Posterior cingulate gyrus (tissue), 11 donors: ENCODE results near the gene FGF14.

Experiments used
- DNase-seq, 10 donors: peaks; one replicate each; pipeline versions ENCODE4 v3.0.0 to v3.0.0-alpha.2; 2020 to 2021; ENCODE audit warnings: mixed read lengths in 3 of 10
- intact Hi-C: fragments of 100-400 bp; cut with DNase I; formaldehyde crosslinking; loops from one replicate; pipeline ENCODE4 v1.15.1; 2023

FGF14 gene

DNA sequence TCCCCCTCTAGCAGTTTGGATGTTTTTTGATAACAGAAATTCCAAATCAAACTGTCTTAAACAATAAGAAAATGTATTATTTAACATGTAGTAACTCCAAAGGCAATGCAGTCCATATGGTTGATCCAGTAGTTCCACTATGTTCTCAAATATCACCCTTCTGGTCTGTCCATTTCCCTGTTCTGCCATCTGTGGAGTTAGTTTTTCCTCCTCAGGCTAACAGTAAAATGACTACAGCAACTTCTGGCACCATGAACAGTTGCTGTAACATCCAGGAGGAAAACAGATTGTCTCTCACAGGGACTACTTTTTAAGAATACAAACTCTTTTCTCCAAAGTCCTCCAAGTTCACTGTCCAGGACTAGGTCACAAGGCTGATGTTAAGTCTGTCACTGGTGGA is 455.4 kb downstream of the FGF14 start:
- no peak for DNase-seq
- intact Hi-C loops = no loop called here

DNA sequence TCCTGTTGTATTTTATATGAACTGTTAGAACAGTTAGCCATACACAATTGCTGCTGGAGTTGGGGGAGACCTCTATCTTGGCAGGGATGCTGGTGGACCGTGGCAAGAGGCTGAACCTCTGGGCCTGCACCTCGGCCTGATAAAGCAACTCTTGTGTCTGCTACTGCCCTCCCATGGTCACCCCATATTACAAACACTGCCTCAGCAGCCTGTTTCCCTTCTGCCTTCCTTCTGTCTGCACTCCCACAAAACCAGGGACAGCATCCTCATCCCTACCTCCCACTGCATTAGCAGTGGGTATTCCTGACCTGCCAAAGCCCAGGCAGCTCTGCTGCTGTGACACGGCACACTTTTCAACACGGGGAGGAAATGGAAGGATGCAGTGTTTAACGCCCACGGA is 456.4 kb downstream of the FGF14 start:
- DNase-seq = no peak
- intact Hi-C loops = no loop called here

DNA sequence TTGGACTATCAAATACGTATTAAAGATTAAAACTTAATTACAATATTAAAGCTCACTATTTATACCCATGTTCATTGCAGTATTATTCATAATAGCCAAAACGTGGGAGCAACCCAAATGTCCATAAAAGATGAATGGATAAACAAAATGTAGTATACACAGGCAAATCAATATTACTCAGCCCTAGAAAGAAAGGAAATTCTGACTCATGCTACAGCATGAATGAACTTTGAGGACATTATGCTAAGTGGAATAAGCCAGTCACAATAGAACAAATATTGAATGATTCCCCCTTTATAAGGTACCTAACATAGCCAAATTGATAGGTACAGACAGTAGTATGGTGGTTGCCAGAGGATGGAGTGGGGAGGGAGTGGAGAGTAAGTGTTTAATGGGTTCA is 457.3 kb downstream of the FGF14 start:
- no peak for DNase-seq
- intact Hi-C loops = no loop called here

DNA sequence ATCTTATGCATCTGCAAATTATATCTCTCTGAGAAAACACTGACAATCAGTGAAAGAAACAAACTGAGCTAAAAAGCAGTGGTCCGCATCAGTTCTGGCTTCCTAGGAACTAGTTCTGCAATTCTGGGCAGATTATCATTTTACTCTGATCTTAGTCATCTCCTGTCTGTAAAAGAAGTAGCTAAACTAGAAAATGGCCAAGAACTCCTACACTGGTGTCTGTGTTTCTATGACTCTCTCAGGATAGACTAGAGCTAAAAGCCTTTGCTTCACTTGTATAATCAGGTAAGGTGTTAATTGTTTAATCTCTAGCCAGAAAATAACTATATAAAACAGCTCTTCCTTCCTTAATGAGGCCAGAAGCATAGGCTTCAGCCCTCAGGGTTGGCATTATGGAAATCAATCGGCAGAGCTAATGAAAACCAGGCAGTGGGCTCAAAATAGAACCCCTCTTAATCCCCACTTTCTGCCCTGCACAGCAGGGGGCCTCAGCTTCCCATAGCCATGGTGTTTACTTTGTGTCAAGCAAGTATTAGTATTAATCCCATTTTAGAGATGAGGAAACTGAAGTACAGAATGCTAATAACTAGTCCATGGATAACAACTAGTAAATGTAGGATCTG is 459.2 kb downstream of the FGF14 start:
- intact Hi-C loops = loop anchor here (2.0 kb wide), 1 partner anchor 614 kb away; no protein-coding TSS in a partner anchor
- DNase-seq = peak in 1 of 10 donors; percentile 27

DNA sequence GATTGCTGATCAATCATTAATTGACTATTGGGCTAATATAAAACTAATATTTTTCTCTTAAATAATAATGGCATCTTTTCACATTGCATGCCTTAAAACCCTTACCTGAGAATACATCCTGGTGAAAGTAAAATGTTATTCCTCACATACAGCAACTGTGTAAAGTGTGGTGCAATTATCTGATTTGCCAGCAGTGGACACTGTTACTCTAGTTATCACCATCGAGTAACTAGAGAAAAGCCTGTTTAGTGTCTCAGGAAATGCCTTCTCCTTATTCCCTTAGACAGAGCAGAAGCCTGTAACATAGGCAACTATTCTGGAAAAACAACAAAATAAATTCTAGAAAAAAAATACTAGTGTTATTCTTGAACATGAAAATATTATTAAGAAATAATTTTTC is 459.8 kb downstream of the FGF14 start:
- intact Hi-C loops = loop anchor here (2.0 kb wide), 1 partner anchor 615 kb away; no protein-coding TSS in a partner anchor
- peak in 1 of 10 donors; percentile 22 for DNase-seq

DNA sequence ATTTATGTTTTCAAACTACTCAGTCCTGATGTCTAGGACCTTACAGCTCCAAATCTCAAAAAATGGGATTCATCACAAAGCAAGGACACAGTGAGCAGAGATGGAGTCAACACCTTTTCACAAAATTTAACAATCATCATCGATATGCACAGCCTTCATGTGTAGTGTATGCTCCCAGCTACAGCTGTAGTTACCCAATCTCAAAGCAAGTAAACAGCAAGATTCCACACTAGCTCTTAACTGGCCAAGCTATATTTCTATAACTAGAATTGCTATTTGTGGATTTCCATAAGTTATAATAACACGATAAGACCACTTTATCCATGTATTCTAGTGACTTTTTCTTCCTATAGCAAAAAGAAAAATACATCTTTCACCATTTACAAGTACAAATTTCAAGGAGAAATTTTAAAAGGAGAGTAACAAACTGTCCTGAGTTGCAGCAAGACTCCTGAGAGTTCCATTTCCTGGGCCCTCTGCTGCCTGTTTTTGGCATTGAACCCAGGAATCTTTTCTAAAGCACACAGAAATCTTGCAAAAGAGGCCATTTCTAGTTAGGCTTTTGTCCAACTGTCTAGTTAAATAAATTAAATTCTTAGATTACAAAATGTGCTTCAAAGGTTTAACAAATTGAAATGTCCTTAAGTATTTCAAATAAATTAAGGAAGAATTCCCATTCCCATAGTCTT is 460.6 kb downstream of the FGF14 start:
- intact Hi-C loops = loop anchor here (2.0 kb wide), 1 partner anchor 516 kb away; no protein-coding TSS in a partner anchor
- peak in 1 of 10 donors; percentile 42 for DNase-seq

DNA sequence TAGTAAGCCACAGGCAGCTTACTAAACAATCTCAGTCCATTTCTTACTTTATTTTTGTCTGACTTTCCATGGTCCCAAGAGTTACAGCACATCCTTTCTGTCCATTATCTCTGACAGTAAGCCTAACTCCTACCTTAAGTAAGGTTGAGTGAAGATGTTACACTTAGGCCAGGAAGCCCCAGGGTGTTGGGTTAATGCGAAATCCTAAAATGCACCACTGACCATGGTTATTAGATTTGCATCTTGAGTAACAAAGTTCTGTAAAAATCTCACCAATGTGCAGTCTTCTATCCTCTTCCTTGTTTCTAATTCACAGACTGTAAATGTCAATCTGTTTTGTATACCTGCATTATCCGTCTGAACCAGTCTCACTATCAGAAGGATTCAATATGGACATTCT is 462.5 kb downstream of the FGF14 start:
- intact Hi-C loops = no loop called here

DNA sequence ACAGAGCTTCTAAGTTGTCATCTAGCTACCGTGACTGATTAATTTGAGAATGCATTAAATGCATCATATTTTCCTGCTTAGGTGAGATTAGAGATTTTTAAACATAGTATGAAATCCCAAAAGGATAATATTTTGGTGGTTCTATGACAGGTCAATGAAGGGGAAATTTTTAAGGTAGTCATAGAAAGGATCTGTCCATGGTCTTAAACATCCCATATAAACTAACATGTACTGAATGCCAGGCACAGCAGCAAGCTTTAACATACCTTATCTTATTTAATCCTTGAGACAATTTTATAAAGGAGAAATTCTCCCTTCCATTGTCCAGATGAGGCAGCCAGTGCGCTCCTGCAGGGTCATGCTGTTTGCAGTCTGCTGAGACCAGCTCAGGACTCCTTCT is 466.0 kb downstream of the FGF14 start:
- DNase-seq = no peak

More for the DNA sequence above, 462.5 kb downstream of the FGF14 start:
- DNase-seq = no peak

DNA sequence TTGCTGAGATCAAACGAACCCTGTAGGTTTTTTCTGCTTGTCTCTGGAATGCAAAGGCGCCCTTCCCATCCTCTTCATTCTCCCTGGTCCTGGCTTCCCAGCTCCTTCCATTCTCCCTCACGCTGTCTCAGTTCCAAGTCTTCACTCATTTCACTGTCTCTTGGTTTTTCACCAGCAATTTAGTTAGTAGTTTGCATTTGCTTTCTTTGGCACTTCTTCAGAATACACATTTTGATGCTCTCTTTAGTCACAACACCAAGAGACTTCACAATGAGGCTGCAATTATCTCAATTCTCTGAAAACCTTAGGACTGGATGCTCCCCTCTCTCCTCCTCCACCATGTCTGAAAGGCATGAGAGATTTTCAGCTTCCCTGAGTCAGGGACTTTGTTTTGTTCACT is 470.7 kb downstream of the FGF14 start:
- no peak for DNase-seq
- intact Hi-C loops = no loop called here

More for the DNA sequence above, 466.0 kb downstream of the FGF14 start:
- intact Hi-C loops = no loop called here

DNA sequence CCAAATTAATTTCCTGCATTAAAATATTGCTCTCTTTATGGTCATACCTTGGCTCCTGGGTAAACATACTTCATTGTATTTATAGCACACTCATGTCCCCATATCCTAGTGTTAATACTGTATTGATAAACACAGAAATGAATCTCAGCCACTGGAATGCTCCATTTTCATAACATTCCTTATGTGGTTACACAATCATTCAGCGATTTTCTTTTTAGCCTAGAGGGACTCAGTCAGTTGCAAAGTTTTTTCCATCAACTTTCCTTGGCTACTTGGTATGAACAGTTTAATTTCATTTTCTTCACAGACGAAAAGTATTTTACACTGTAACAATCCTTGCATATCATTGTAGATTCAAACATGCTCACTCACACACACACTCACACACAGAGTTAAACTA is 471.5 kb downstream of the FGF14 start:
- intact Hi-C loops = no loop called here

DNA sequence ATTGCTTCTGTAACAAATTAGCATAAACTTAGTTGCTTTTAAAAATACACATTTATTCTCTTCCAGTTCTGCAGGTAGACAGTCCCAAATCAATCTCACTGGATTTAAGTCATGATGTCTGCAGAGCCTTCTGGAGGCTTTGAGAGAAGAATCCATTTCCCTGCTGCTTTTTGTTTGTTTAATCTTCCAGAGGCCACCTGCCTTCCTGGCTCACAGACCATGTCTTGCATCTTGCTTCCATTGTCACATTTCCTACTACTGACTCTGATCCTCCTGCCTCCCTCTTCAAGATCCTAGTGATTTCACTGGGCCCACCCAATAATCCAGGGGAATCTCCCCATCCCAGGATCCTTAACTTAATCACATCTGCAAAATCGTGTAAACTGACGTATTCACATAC is 476.1 kb downstream of the FGF14 start:
- intact Hi-C loops = no loop called here

More for the DNA sequence above, 471.5 kb downstream of the FGF14 start:
- DNase-seq = no peak

DNA sequence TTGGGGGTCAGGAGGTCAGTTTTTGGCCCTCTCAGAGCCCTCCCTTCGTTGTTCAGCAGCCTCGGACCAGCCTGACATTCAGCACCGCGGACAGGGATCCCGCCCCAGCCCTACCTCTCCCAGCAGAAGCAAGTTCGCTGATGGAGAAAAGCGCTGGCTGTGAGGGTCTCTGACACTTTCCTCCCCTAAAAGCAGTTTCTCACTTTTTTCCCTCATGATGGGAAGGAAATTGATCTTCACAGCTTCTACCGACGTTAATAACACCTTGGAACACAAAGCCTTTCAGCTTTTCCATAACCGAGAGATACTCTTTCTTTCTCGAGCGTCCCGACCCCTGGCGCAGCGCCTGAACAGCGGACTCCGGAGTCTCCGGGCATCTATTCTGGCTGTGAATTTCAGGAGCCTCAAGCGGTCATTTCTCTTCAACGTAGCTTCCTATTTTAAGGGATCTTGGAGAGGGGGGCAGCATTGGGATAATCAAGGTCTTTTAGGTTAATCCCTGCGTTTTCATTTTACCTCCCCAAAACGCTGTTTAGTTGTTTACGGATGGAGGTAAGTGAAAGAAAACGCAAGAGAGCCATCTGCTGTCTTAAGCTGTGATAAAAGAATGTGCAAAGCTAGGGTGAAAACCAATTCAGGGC is 482.2 kb downstream of the FGF14 start:
- DNase-seq = peak in 1 of 10 donors; percentile 57
- intact Hi-C loops = loop anchor here (10.0 kb wide), 2 partner anchors 405 to 775 kb away; no protein-coding TSS in a partner anchor

More for the DNA sequence above, 476.1 kb downstream of the FGF14 start:
- DNase-seq = no peak

DNA sequence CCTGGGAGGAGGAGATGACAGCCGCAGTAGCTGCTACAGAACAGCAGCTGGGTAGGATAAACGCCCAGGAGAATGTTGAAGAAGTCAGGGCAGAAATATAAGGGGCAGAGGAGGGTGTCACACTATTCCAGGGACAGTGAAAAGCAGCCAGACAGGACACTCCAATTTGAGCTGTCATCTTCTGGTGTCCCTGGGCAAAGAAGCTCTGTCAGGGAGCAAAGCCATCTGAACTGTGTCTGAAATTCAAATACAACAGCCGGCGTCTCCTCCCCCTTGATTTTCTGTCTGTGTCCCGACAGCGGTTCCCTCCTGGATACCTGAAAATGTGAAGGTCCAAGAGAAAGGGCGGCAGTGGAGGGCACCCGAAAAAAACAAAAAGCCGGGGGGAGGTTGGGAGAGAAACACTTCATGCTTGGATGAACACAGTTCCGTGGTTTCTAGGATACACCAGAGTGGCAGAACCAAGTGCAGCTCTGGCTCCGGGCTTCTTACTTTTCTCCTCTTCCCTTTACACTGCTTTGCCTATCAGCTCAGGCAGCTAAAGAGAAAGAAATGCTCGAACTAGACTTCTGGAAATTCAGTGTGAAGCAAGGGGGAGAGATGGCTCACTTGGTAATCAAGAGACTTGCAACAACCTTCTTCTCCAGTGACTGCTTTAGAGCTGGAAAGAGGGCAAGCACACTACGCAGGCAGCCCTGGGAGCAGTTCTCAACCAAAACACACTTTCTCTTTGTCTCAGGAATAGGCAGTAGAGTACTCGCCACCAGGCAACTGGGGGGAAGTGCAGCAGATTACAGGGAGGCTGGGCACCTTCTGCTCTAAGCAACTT is 483.8 kb downstream of the FGF14 start:
- peak in 6 of 10 donors; percentile 16 to 89 (median 58) for DNase-seq
- intact Hi-C loops = loop anchor here (10.0 kb wide), 2 partner anchors 403 to 773 kb away; no protein-coding TSS in a partner anchor

DNA sequence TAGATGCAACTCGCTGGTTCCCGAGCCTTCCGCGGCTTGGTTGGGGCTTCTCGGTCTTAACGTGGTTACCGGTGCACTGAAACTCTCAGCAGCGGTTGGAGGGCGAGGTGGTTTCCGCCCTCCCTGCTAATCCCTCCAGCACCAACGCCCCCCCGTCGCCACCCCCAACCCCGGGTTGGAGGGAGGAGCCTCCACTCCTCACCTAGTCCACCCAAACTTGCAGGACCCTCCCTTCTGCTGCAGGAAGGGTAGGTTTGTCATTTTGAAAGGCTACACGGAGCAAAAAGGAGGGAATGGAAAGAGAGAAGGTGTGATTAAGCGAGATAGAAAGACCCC is 484.4 kb downstream of the FGF14 start:
- peak in 5 of 10 donors; percentile 11 to 88 (median 74) for DNase-seq
- intact Hi-C loops = loop anchor here (10.0 kb wide), 2 partner anchors 403 to 773 kb away; no protein-coding TSS in a partner anchor

DNA sequence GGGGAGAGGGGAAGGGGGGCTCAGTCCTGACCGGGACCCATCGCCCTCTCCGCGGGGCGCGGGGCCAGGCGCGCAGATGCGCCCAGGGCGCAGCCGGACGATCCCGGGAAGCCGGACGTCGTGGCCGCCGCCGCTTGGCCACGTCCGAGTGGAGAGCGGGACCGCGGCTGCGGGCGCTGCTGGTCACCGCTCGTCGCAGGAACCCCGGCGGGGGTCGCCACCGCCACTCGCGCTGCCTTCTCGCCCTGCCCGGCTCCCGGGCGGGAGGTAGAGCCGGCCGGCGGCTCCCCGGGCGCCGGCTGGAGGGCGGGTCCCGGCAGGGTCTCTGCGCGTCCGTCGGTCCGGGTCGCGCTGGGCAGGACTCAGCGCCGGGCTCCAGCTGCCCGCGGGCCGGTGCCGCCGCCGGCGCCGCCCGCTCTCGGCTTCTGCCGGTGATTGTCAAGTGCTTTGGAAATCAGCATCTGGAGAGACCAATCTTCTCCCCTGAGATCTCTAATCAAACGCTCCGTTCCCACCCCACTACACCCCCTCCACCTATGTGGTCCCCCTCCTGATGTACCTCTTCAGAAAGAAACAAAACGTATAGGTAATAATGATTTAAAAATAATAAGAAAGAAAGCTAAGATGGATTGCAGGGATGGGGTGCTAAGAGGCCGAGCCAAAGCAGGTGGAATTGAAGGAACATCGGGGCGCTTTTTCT is 484.9 kb downstream of the FGF14 start:
- DNase-seq = peak in 2 of 10 donors; percentile 67
- intact Hi-C loops = loop anchor here (10.0 kb wide), 2 partner anchors 402 to 772 kb away; no protein-coding TSS in a partner anchor

DNA sequence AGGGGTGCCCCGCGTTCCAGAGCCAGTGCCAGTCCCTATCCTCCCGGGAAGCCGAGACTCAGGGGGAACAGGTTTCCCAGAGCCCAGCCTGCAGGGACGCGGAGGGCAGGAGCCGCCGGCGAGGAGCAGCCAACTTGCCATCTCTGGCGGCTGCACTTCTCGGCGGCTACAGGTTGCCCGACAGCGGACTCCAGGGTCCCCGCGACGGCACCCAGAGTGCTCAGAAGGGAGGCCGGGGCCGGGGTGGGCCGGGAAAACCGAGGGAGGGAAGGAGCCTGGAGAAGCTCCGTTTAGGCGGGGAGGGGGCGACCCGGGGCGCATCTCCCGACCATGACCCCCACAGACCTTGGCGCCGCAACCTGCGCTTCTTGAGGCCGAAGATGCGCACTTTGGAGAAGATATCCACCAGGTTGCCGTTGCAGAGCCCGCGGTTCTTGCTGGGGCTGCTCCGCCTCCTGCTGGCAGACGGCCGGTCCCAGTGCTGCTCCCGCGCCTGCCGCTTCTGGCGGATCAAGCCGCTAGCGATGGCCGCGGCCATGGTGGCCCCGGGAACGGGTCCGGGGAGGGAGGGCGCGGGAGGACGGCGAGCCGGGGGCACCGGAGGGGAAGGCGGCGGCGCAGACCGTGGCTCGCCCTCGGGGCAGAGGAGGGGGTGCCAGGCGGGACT is 485.6 kb downstream of the FGF14 start:
- intact Hi-C loops = loop anchor here (10.0 kb wide), 2 partner anchors 401 to 771 kb away; no protein-coding TSS in a partner anchor

DNA sequence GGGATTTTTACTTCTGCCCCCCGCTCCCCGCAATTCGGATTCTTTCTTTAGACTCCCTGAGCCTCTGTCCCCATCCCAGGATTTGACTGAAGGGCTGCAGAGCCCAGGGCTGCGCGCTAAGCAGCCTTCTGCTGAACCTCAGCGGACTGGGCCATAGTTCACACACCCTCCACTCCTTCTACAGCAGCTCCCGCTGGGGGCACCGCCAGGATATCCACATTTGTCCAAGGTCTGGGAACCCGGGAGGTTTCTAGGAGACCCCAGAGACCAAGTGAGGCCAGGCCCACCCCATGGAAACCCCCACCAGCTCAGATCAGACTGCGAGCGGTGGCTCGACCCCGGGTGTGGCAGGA is 486.1 kb downstream of the FGF14 start:
- intact Hi-C loops = loop anchor here (10.0 kb wide), 2 partner anchors 401 to 771 kb away; no protein-coding TSS in a partner anchor
- DNase-seq = peak in 2 of 10 donors; percentile 76 to 79

More for the DNA sequence above, 485.6 kb downstream of the FGF14 start:
- peak; percentile 21 to 93 (median 60) for DNase-seq

DNA sequence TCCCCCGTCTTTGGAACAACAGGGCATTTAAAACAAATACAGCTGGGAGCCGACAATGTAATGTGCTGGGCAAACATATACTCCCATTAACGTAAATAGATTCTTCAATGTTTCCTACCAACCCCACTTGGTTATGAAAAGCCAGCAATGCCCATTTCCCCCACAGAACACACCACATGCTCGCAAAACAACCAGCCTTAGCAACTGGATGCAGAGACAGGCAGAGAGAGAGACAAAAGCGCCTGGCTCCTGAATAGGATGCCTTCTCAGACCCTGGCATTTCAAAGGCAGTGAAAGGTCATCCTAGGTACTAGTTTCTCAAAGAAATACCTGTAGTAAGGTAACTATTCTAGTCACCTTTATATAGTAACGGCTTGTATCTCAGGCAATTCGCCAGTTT is 486.5 kb downstream of the FGF14 start:
- intact Hi-C loops = loop anchor here (10.0 kb wide), 2 partner anchors 401 to 771 kb away; no protein-coding TSS in a partner anchor
- no peak for DNase-seq

DNA sequence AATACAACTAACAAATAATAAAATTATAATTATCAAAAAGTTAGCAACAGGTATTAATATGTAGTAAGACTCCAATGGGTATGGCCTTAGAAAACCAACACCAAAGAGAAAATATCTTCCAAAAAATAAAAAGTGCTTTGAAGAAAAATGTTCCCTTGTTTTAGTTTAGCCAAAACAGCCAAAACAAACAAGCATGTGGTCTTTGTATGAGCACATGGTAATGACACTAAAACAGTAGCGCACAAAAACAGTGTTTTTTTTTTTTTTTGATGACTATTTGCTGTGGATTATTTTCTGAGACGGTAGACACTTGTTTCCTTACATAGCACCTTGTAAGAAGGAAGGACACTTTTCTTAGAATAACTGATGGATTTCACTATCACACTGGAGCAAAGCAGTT is 490.1 kb downstream of the FGF14 start:
- DNase-seq = no peak
- intact Hi-C loops = loop anchor here (10.0 kb wide), 2 partner anchors 397 to 767 kb away; no protein-coding TSS in a partner anchor
